Testis (tissue), 2 donors: ENCODE results near the gene DAG1.

Experiments used
- CTCF ChIP-seq, 3 experiments: fragments of 450-650 bp in 2 of 3; fragments of 200-600 bp in 1 of 3; sonication (generic) in 1 of 3; IDR thresholded peaks; one replicate each; pipeline ENCODE4 v1.5.1; 2016 to 2019; ENCODE audit warnings: antibody characterized with exemption in 3 of 3, mild to moderate bottlenecking in 2 of 3, moderate library complexity in 1 of 3
- POLR2A ChIP-seq: fragments of 450-650 bp; IDR thresholded peaks from one replicate; pipeline ENCODE4 v1.6.1; 2017; ENCODE audit warnings: antibody characterized with exemption, mild to moderate bottlenecking, moderate library complexity

DNA sequence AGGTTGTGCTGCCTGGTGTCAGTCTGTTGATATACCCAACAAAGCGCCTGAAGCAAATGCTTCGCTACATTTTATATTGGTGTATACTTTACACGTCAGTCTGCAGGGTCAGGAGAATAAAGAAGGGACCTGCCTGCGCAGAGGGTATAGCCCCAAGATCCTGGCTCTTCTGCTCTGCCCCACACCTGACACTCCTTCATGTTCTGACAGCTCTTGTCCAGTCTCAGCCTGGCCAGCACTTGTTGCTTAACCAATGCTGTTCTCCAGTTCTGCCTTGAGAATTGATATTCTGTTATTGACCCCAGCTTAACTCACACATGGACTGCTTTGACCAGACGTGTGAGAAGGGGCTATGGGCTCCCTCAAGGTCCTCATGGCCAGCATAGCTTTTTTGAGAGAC, 48.4 kb downstream of the DAG1 start:
- no peak for TF ChIP-seq CTCF (IDR thresholded peaks at IDR 0.05)
- no peak for TF ChIP-seq POLR2A
